Measurements from ENCODE around the gene NPBWR2.

DNA sequence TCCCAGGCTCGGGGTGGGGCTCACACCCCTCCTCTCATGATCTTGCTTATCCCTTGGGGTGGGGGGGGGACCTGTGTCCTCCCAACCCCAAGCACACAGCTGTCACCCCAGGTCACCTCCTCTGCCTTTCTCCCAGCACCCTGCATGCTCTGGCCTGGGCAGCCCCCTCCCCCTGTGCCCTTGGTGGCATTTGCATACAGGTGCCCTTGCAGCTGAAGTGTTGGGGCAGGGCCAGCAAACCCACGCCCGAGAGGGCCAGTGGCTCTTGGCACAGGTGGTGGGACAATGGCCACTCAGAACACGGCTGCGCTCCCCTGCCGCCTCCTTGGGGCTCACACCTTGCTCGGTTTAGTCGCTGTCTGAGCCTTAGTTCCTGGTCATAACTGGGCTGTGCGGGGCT is 45.5 kb upstream of the NPBWR2 start:
- TF ChIP-seq GATA2 (IDR thresholded peaks at IDR 0.05; ENCODE audit: insufficient read depth, insufficient read length, low read depth, low read length) (no peak), EZH2 (IDR thresholded peaks at IDR 0.05; ENCODE audit: borderline replicate concordance, low read depth, low read length, severe bottlenecking) (no peak), POLR2A (IDR thresholded peaks at IDR 0.05; ENCODE audit: low read depth, low read length) (no peak)
- TF ChIP-seq, protein P1, sequence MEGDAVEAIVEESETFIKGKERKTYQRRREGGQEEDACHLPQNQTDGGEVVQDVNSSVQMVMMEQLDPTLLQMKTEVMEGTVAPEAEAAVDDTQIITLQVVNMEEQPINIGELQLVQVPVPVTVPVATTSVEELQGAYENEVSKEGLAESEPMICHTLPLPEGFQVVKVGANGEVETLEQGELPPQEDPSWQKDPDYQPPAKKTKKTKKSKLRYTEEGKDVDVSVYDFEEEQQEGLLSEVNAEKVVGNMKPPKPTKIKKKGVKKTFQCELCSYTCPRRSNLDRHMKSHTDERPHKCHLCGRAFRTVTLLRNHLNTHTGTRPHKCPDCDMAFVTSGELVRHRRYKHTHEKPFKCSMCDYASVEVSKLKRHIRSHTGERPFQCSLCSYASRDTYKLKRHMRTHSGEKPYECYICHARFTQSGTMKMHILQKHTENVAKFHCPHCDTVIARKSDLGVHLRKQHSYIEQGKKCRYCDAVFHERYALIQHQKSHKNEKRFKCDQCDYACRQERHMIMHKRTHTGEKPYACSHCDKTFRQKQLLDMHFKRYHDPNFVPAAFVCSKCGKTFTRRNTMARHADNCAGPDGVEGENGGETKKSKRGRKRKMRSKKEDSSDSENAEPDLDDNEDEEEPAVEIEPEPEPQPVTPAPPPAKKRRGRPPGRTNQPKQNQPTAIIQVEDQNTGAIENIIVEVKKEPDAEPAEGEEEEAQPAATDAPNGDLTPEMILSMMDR (IDR thresholded peaks at IDR 0.05; ENCODE audit: extremely low read depth in 1 of 2, insufficient read depth in 1 of 2, low read depth in 1 of 2, low read length in 2 of 2) = no peak
